Anterior cingulate cortex (tissue), 58 donors: ENCODE results near the gene ZNF598.

Experiments used
- DNase-seq, 58 donors: peaks; one replicate each; lab custom pipeline; 2025; lab: John Stamatoyannopoulos, UW

ZNF598 gene

DNA sequence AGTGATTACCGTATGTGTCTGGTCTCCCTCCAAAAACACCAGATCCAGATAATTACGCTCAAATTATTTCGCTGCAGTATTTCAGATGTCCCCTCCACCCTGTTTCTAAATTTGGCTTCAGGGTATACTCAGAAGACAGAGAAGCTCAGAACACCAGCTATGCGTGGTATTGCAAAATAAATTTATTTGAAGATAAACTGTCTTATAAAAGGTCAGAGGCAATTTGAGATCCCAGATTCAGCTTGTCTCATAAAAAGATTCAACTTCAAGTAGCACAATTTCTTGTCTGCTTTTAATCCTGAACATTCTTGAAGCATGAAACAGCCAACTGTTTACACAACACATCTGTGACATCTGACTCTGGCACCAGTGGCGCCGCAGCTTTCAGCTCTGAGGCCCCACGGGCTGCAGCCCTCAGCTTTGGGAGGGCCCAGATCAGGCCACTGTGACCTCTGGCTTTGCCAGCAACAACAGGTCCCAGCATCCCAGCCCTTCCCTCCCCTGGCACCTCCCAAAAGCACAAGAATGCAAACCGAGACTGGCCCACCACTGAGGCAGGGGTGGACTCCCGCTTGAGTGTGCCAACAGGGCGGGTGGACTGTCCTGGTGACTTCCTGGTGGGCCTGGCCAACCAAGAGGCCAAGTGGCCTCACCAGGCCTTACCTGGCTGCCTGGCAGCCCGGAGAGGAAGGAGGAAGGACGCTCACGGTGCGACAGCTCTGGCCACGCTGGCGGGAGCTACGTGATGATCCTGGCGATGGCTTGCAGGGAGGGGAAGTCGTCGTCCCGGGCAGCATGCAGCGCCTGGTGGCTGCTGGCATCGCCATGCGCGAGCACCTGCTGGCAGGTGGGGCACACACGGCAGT is 11.9 kb downstream of the ZNF598 start:
- no peak for DNase-seq

DNA sequence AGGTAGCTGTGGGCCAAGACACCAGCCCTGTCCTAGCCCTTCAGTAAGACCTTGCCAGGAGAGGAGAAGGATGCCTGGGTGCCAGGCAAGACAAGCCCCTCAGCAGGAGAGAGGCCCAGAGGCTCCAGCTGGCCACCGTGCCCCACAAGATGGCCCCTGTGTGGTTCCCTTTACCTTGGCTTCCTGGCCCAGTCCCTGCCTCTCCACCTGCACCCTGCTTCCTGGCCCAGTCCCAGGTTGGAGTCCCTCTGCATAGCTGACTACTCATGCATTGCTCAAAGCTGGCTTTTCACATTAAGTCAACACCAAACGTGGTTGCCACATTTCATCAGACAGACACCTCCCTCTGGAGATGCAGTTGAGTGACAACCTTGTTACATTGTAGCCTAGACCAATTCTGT is 15.9 kb downstream of the ZNF598 start:
- no peak for DNase-seq

DNA sequence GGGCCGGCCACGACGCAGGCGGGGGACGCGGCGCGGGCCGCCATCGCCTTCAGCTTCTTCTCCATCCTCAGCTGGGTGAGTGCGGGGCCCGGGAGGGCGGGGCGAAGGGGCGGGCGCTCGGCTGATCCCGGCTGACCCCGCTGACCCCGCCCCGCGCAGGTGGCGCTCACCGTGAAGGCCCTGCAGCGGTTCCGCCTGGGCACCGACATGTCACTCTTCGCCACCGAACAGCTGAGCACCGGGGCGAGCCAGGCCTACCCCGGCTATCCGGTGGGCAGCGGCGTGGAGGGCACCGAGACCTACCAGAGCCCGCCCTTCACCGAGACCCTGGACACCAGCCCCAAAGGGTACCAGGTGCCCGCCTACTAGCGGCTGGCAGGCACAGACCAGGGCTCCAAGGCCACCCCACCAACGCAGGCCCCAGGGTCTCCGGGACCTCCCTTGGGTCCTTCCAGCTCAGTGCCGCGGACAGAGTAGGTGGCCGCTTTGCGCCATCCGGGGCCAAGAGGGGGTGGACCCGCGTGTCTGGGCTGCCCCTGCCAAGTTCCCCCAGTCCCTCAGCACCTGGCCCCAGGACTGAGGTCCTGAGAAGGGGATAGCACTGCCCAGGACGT is 16.8 kb downstream of the ZNF598 start:
- DNase-seq = no peak

DNA sequence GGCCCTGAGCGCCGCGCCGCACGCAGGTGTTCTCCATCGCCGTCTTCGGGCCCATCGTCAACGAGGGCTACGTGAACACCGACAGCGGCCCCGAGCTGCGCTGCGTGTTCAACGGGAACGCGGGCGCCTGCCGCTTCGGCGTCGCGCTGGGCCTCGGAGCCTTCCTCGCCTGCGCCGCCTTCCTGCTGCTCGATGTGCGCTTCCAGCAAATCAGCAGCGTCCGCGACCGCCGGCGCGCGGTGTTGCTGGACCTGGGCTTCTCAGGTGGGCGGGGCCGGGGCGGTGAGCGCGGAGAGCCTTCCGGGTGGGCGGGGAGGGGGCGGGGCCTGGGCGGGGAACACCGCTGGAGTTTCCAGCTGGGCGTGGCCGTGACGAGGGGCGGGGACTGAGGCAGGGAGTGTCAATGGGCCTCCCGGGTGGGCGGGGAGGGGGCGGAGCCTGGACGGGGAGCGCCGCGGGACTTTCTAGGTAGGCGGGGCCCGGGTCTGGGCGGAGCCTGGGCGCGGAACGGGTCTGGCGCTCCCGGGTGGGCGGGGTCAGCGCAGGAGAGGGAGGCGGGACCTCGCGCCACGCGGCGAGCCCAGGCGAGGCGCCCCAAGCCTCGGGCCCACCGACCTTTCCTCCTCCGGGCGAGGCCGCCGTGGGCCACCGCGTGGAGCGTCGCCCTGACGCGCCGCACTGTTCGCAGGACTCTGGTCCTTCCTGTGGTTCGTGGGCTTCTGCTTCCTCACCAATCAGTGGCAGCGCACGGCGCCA is 17.5 kb downstream of the ZNF598 start:
- DNase-seq = peak in 57 of 58 donors; percentile 20 to 94 (median 86)

DNA sequence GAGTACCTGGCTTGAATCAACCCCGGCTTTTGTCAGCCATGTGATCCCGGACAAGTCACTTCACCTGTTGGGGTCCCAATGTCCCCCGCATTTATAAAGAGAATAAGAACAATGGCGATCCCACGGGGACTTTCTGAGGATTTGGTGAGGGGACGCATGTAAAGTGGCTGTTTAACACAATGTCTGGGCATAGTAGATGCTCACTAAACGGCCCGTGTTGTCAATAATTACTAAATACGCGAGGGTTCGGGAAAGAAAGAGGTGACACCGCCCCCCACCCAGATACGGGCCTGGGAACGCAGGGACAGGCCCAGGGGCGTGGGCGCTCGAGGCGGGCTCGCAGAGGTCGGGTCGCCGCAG is 18.1 kb downstream of the ZNF598 start:
- DNase-seq = no peak

DNA sequence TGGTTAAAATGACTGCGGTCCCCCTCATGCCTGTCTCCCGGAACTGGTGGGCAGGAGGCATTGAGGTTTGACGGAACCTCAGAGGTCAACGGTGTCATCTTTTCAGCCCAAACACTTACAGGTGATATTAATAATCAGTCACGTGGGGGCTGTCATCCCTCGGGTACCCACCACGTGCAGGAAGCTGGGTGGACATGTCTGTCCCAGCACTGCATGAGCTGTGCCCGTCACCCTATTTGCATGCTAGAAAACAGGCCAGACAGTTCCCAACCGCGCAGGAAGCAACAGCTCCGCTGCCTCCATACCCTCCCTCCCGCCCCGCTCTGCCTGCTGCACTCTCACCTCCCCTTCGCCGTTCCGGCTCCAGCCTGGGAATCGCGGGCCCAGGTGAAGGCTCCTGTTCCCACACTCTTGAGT is 18.5 kb downstream of the ZNF598 start:
- peak in 2 of 58 donors; percentile 7 to 36 for DNase-seq

DNA sequence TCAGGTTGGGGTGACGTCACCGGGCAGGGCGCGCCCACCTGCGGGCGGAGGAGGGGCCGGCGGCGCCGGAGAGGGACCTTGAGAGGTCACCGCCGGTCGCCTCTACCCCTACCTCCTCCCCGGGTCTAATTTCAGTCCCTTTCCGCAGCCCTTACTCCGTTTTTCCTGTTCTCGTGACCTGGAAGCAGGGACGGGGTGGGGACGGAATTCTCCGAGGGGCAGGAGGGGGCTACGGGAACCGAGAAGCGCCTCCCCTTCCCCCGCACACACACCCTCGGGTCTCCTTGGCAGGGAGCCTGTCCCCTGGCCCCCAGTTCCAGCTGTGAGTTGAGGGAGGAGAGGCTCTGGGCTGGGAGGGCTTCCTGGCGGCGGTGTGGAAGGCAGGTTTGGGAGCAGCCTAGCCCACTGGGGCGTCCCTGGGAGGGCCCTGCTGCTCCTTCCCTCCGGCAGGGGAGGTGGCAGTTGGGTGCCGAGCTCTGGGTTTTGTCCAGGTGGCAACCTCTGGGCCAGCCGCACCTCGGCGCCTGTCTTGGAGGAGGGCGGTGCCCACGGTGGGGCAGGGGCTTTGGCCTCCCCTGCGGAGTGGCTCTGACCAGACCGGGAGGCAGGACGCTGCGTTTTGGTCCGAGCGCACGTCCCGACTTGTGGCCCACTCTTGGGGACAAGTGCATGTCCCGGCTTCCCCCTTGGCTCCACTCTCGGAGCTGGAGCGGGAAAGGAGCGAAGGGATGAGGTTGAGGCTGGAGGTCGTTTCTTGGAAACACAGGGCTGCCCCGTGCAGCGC is 19.1 kb downstream of the ZNF598 start:
- DNase-seq = peak in 4 of 58 donors; percentile 10 to 56 (median 31)

DNA sequence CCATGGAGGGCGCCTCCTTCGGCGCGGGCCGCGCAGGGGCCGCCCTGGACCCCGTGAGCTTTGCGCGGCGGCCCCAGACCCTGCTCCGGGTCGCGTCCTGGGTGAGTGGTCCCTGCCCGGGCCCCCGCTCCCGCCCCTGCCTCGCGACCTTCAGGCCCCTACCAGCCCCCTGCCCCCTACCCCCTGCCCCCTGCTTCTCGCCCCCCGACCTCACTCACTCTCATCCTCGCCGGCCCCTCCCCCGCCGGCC is 19.6 kb downstream of the ZNF598 start:
- DNase-seq = no peak

DNA sequence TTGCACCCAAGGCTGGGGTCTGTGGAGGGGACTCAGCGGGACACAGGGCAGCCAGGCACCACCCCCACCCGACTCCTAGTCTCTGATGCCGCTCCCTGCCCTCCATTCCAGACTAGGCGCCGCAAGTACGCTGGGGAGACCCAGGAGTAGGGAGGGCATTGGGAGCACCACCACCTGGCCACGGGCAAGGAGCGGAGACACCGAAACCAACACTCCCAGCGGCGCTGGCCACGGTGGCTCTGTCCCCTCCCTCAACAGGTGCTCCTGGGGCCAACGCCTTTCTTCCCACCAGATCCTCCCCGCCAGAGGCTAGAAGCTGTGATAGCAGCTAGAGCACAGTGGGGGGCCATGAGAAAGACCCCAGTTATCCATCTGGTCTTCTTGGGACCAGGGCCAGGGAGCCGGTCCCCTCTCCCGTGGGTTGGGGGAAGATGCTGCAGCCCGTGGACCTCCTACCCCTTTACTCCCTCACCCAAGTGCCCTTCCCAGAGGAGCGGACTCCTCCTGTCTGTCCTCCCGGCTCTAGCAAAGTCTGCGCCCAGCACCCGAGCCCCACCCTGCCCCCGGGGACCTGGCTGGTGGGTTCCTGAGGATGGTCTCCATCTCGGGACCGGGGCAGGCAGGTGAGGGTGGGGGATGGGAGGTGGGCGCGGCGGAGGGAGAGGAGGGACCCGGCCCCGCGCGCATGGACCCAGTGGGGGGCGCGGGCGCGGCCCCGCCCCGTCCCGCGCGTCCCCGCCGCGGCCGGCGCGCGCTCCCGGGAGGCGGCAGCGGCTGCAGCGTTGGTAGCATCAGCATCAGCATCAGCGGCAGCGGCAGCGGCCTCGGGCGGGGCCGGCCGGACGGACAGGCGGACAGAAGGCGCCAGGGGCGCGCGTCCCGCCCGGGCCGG is 20.2 kb downstream of the ZNF598 start, which contains the start of gene SYNGR3:
Gene SYNGR3, plus strand, starts transcription at position 762 of the 892 bp plus-strand sequence. CDS start 133 bp downstream, outside the sequence.
- peak in 2 of 58 donors; percentile 10 to 14 for DNase-seq

DNA sequence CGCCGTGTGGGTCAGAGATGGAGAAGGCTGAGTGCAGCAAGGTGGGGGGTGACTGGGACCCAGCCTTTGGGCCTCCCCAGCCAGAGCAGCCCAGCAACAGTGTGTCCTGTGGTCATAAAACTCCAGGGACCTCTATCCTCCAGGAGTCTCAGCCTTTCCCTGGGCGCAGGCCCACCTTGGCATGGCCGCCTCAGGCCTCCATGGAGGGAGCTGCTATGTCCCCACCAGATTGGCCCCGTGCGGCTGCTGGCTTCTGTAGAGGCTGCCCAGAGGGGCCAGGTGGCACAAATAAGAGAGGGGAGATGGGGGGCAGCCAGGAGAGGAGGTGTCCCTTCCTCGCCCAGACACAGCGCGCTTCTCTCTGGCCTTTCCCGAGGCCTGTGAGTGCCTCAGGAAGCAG is 22.4 kb downstream of the ZNF598 start:
- no peak for DNase-seq

DNA sequence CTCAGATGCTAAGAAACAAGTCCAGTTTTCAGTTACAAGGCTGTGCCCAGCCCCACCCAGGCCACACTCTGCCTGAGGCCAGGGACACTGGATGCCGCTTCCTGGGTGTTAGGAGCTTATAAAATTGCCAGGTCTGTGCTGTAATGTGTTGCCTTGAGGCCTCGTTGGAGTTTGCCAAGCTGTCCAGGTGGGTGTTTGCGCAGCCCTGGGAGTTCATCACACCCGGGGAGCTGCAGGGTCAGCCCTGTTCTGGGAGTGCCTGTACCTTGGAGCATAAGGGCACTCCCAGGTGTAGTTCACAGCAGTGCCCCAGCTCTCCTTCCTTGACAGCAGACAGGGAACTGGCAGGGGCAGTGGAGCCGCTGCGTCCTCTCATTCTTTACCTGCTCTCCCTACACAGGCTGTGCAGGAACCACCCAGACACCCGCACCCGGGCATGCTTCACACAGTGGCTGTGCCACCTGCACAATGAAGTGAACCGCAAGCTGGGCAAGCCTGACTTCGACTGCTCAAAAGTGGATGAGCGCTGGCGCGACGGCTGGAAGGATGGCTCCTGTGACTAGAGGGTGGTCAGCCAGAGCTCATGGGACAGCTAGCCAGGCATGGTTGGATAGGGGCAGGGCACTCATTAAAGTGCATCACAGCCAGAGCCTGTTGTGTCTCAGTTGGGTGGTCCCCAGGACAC is 24.0 kb downstream of the ZNF598 start:
- no peak for DNase-seq

DNA sequence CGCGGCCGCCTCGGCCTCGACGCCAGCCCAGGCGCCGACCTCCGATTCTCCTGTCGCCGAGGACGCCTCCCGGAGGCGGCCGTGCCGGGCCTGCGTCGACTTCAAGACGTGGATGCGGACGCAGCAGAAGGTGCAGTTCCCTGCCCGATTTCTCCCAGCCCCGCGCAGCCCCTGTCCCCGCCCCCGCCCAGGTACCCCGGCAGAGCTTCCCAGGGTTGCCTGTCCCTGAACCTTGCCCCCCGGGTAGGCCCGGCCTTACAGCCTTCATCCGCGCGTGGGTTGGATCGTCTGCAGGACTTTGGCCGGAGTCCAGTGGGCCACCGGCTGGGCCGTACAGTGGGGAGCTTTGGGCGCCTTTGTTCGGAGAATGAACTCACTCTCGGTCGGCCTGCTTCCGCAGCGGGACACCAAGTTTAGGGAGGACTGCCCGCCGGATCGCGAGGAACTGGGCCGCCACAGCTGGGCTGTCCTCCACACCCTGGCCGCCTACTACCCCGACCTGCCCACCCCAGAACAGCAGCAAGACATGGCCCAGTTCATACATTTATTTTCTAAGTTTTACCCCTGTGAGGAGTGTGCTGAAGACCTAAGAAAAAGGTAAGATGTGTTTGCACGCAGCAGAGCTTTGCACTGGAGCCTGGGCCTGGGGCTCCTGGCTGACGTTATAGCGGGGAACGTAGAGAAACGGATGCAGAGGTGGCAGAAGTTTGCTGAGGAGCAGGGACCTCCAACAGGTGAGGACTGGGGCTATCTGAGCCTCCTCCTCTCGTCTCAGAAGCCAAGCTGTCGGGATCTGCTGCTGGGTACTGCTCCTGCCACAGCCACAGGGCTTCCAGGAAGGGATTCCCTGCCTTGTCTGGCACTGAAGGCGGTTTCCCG is 25.0 kb downstream of the ZNF598 start:
- peak in 8 of 58 donors; percentile 30 to 62 (median 49) for DNase-seq

DNA sequence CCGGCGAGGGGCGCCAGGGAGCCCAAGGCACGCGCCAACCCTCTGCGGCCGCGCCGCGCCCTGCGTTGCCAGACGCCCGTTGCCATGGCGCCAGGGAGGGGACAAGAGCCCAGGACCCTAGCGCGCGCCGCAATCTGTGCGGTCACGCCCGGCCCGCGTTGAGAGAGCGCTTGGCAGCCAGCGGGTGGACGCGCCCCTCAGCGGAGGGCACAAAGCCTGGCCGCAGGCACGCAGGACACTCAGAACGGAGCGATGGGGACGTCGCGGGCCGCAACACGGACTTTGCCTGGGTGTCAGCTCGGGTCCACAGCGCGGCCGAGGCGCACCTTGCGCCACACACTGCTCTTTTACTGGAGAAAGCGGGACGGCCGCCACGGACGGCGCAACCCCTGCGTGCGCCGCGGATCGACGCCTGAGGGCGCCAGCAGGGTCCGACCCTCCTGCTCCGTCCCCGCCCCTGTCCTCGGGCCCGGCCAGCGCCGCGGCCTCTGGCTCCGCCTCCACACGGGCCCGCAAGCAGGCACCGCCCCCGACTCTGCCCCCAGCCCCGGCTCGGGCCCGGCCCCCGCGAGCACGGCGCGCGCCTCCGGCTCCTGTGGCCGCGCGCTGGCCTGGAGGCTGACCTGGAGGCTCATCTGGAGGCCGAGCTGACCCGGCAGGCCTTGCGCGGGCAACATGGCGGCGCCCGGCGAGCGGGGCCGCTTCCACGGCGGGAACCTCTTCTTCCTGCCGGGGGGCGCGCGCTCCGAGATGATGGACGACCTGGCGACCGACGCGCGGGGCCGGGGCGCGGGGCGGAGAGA is 25.9 kb downstream of the ZNF598 start, which contains the start of gene GFER:
Gene GFER, plus strand, starts transcription at position 650 of the 803 bp plus-strand sequence. Its CDS starts 26 bp downstream, at position 676.
- DNase-seq = peak; percentile 16 to 93 (median 82)

DNA sequence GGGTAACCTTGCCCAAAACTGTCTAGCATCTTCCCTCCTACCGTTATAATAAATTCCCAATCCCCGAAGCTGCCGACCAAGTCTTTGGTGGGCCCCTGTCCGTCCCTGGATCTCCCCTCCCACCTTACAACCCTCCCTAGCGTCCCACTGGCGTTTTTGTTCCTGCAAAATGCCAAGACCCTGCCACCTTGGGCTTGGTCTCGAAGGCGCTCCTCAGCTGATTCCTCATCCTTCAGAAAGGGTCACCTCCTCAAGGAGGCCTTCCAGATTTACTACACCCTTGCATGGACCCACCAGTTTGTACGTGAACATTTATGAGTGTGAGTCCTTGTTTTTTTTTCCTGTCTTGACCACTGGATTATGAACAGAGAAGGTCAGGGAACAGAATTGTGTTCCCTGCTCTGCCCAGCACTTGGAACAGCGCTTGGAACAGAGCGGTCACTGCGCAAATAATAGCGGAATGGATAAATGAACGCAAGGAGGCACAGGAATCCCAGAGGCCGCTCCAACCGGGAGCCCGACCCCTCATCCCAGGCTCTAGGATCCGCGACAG is 26.6 kb downstream of the ZNF598 start:
- DNase-seq = no peak

DNA sequence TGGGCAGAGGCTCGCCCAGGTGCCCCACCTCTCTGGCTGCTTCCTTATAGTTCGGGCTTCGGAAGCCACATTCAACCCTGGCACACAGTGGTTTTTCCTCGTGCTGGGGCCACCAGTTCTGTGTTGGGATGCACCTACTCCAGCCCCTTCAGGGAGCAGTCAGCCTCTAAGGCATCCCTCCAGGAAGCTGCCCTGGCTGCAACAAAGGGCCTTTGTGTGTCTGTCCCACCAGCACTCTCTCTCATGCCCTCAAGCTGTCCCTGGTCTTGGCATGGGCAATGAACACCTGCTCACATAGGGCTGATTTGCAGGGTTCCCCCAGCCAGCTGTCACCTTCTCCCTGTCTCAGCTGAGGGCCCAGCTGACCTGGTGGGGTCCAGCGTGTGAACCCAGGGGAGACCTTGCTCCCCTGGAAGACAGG is 27.6 kb downstream of the ZNF598 start:
- DNase-seq = peak in 18 of 58 donors; percentile 6 to 63 (median 38)

DNA sequence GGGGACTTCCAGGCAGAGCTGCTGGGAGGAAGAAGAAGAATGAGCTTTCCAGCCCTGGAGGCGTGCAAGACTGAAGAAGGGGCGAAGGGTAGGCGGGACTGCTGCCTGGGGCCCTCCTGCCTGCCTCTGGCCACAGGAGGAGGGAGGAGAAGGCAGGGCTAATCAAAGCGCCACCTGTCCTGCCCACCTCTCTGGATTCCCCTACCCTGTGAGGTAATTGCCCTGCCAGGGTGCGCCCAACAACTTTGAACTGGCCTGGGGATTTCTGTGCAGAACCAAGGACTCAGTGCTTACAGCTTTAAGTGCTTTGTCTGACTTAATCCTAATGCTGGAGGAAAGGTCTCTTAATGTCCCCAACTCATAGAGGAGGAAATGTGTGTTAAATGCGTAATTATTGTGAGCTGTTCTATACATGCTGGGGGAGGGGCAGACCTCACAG is 28.2 kb downstream of the ZNF598 start, which contains the start of gene NOXO1:
Gene NOXO1, minus strand, starts transcription at position 72 of the 439 bp plus-strand sequence. CDS start 290 bp downstream, outside the sequence.
- DNase-seq = no peak
